Keratinocyte (primary cell): ENCODE data around the gene FEM1A. TPM values are rescaled to one million over a fixed set of nuclear protein-coding genes. Genes with fewer than 3 reads are reported as not detected.

ENCODE experiments used
- DNase-seq: peaks from one replicate; pipeline ENCODE4 v3.0.0-alpha.2; 2011; ENCODE audit warnings: low read depth, missing footprints, low spot score
- FAIRE-seq: peaks from 2 replicates; lab custom pipeline; 2011; peaks lifted over from hg19 to GRCh38; lab: Jason Lieb, UNC
- H2AFZ ChIP-seq: 2 replicates; pipeline ENCODE4 v1.6.0; 2012; ENCODE audit warnings: low read length, control low read depth, inconsistent platforms; ENCODE audit not compliant: control insufficient read depth
- H3K27ac ChIP-seq: 2 replicates; pipeline ENCODE4 v1.5.1; 2011; ENCODE audit warnings: low read length; ENCODE audit not compliant: control insufficient read depth, insufficient read depth
- H3K27me3 ChIP-seq: 3 replicates; pipeline ENCODE4 v1.6.0; 2011; ENCODE audit warnings: low read length; ENCODE audit not compliant: control insufficient read depth, insufficient read depth; ENCODE audit errors: extremely low read depth
- H3K36me3 ChIP-seq, 2 experiments: 2 replicates in 1 of 2; 3 replicates in 1 of 2; pipeline ENCODE4 v1.5.1; 2011; ENCODE audit warnings: low read length in 2 of 2, mild to moderate bottlenecking in 1 of 2; ENCODE audit not compliant: control insufficient read depth in 2 of 2, insufficient read depth in 2 of 2; ENCODE audit errors: extremely low read depth in 1 of 2
- H3K4me1 ChIP-seq: 3 replicates; pipeline ENCODE4 v1.5.1; 2011; ENCODE audit warnings: low read length; ENCODE audit not compliant: control insufficient read depth, insufficient read depth; ENCODE audit errors: extremely low read depth
- H3K4me2 ChIP-seq: 3 replicates; pipeline ENCODE4 v1.6.0; 2011; ENCODE audit warnings: low read depth, low read length; ENCODE audit not compliant: control insufficient read depth, insufficient read depth; ENCODE audit errors: extremely low read depth
- H3K4me3 ChIP-seq, 3 experiments: fragments of 200-600 bp in 1 of 3; sonication (generic) in 1 of 3; 2 replicates in 2 of 3; 3 replicates in 1 of 3; pipeline ENCODE4 v1.5.1; 2011 to 2016; ENCODE audit warnings: low read length in 3 of 3, mild to moderate bottlenecking in 3 of 3, control low read depth in 2 of 3, inconsistent platforms in 1 of 3, low read depth in 1 of 3, mixed read lengths in 1 of 3, mixed run types in 1 of 3, moderate library complexity in 1 of 3; ENCODE audit not compliant: control insufficient read depth in 2 of 3, insufficient read depth in 2 of 3; ENCODE audit errors: extremely low read depth in 1 of 3
- H3K79me2 ChIP-seq: 2 replicates; pipeline ENCODE4 v1.6.0; 2012; ENCODE audit warnings: low read length; ENCODE audit not compliant: control insufficient read depth, insufficient read depth
- H3K9ac ChIP-seq: 3 replicates; pipeline ENCODE4 v1.6.0; 2011; ENCODE audit warnings: low read length; ENCODE audit not compliant: control insufficient read depth, insufficient read depth; ENCODE audit errors: extremely low read depth
- H3K9me1 ChIP-seq: 3 replicates; pipeline ENCODE4 v1.6.0; 2011; ENCODE audit warnings: low read length; ENCODE audit not compliant: control insufficient read depth, insufficient read depth; ENCODE audit errors: extremely low read depth
- H3K9me3 ChIP-seq: 2 replicates; pipeline ENCODE4 v1.5.1; 2012; ENCODE audit warnings: low read depth, low read length; ENCODE audit not compliant: control insufficient read depth
- H4K20me1 ChIP-seq: 3 replicates; pipeline ENCODE4 v1.6.0; 2011; ENCODE audit warnings: low read length; ENCODE audit not compliant: control insufficient read depth, insufficient read depth; ENCODE audit errors: extremely low read depth
- EZH2 ChIP-seq: IDR thresholded peaks from one replicate; pipeline ENCODE4 v1.6.1; 2012; ENCODE audit warnings: inconsistent platforms, mild to moderate bottlenecking, low read length, moderate library complexity
- dilution Hi-C: fragments of 300-500 bp; cut with MboI; formaldehyde crosslinking; loops from one replicate; pipeline ENCODE4 v1.7.0; 2020; ENCODE audit warnings: low sequenced_read_pairs; ENCODE audit not compliant: extremely low pct_ligation_motif_present
- polyA plus RNA-seq, 5 experiments: library from polyadenylated mRNA; depleted of rRNA in 3 of 5; stranded (reverse) in 3 of 5; stranded (forward) in 1 of 5; unstranded in 1 of 5; fragments of >200 nt; gene quantifications; 1 replicate in 1 of 5; 2 replicates in 3 of 5; 3 replicates in 1 of 5; pipeline versions ENCODE4 v1.2.1 to v1.2.3, GENCODE V29; 2011 to 2012; ENCODE audit warnings: missing spikeins in 2 of 5, low read depth in 1 of 5, low replicate concordance in 1 of 5
- TF ChIP-seq, protein P1 (sequence below), 3 experiments: IDR thresholded peaks in 1 of 3; conservative IDR thresholded peaks in 1 of 3; optimal IDR thresholded peaks in 1 of 3; 2 replicates in 2 of 3; 3 replicates in 1 of 3; pipeline versions ENCODE3 to v1.5.1; 2011; ENCODE audit warnings: low read length in 3 of 3, mild to moderate bottlenecking in 3 of 3, moderate library complexity in 2 of 3, control low read depth in 1 of 3, inconsistent platforms in 1 of 3; ENCODE audit not compliant: insufficient read depth in 2 of 3; ENCODE audit errors: extremely low read depth in 1 of 3

FEM1A gene
- polyA plus RNA-seq, 1 donor (not counting 4 experiments of a cell fraction or from before 2014, with no cell fraction given) = 3.5 TPM

DNA sequence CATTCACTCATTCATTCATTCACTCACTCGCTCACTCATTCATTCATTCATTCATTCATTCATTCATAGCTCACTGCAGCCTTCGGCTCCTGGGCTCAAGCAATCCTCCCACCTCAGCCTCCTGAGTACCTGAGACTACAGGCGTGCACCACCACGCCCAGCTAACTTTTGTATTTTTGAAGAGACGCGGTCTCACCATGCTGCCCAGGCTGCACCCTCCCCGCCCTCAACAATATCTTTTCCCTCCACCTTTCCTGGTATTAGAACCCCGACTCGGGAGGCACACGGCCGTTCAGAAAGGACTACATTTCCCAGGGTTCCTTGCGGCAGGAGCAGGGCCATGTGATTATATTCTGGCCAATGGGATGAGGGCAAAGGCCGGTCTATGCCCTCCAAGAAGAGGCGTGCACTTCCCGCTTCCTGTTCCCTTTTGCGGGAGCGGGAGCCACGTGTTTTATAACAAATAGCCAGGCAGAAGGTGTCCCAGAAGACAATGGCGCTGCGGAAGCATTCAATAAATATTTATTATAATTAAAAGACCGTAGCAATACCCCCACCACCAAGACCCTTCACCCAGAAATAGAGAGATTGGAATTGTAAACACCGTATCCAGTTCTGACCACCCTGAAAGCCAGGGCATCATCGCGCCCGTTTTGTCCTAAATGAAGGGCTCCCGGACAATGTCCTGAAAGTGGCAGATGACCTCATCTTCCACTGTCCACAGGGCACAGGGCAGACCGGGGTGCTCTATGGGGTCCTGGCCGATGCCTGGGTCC is 24.1 kb downstream of the FEM1A start:
- Histone ChIP-seq H3K27me3 (no peaks in the 10 kb centered on the region), H3K79me2 (peaks cover 15% of the 10 kb centered on the region), H3K4me1 (peaks cover 6% of the 10 kb centered on the region), H3K27ac (no peak overlapping the region), H3K36me3 (peaks cover 23 to 24% of the 10 kb centered on the region in 2 experiments), H4K20me1 (no peaks in the 10 kb centered on the region), H3K9me1 (no peaks in the 10 kb centered on the region), H3K9me3 (no peaks in the 10 kb centered on the region), H3K4me3 (no peak overlapping the region), H3K9ac (no peak overlapping the region), H2AFZ (no peak overlapping the region), H3K4me2 (no peak overlapping the region)
- TF ChIP-seq, protein P1, sequence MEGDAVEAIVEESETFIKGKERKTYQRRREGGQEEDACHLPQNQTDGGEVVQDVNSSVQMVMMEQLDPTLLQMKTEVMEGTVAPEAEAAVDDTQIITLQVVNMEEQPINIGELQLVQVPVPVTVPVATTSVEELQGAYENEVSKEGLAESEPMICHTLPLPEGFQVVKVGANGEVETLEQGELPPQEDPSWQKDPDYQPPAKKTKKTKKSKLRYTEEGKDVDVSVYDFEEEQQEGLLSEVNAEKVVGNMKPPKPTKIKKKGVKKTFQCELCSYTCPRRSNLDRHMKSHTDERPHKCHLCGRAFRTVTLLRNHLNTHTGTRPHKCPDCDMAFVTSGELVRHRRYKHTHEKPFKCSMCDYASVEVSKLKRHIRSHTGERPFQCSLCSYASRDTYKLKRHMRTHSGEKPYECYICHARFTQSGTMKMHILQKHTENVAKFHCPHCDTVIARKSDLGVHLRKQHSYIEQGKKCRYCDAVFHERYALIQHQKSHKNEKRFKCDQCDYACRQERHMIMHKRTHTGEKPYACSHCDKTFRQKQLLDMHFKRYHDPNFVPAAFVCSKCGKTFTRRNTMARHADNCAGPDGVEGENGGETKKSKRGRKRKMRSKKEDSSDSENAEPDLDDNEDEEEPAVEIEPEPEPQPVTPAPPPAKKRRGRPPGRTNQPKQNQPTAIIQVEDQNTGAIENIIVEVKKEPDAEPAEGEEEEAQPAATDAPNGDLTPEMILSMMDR (optimal IDR thresholded peaks at IDR 0.05 in 1 of 3, IDR thresholded peaks at IDR 0.05 in 1 of 3, conservative IDR thresholded peaks at IDR 0.05 in 1 of 3; ENCODE audit: extremely low read depth in 1 of 3, insufficient read depth in 2 of 3, low read length in 3 of 3) = no peak
- TF ChIP-seq EZH2 = no peak
- dilution Hi-C loops = no loop called here
- DNase-seq (no peak), FAIRE-seq (no peak)

DNA sequence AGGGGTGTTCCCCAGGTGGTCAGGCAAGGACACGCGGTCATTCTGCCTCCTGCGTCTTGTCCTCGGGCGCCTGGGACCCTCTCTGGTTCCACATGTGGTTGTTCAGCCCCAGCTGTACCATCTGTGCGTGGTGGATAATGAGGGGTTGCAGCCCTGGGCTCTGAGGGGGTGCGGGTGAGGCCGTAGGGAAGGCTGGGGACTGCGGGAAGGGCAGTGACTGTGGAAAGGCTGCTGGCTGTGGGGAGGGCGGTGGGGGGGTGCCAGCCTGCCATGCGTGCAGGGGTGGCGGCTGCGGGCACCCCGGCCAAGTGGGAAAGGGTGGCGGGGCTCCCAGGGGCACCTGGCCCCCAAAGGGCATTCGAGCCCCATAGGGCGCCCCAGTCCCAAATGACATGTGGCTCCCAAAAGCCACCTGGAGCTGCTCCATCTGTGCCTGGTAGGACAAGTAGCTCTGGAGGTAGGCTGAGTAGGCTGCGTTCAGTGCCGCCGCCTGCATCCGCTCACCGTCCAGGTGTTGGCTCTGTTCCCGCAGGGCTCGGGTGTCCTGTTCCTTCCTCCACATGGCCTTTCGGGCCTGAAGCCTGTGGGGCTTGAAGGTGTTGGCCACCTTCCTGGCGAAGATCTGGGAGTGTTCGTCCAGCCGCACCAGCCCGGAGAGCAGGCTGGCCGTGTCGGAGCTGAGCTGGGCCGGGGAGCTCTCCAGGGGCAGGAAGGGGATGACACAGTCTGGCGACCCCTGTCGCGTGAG is 24.8 kb downstream of the FEM1A start:
- H3K9ac ChIP-seq = no peak overlapping the region
- TF ChIP-seq, protein P1 (optimal IDR thresholded peaks at IDR 0.05 in 1 of 3, IDR thresholded peaks at IDR 0.05 in 1 of 3, conservative IDR thresholded peaks at IDR 0.05 in 1 of 3; ENCODE audit: extremely low read depth in 1 of 3, insufficient read depth in 2 of 3, low read length in 3 of 3) = no peak
- TF ChIP-seq EZH2 = no peak
- H3K36me3 ChIP-seq = peaks cover 24 to 25% of the 10 kb centered on the region in 2 experiments
- H3K9me3 ChIP-seq = no peaks in the 10 kb centered on the region
- H3K79me2 ChIP-seq = peaks cover 19% of the 10 kb centered on the region
- H2AFZ ChIP-seq = no peak overlapping the region
- no peaks in the 10 kb centered on the region for H3K27me3 ChIP-seq
- peaks cover 6% of the 10 kb centered on the region for H3K4me1 ChIP-seq
- dilution Hi-C loops = no loop called here
- no peaks in the 10 kb centered on the region for H4K20me1 ChIP-seq
- no peaks in the 10 kb centered on the region for H3K9me1 ChIP-seq
- H3K4me2 ChIP-seq = no peak overlapping the region
- no peak overlapping the region for H3K4me3 ChIP-seq
- FAIRE-seq (no peak), DNase-seq (no peak)
- no peak overlapping the region for H3K27ac ChIP-seq
